GM04504 (cell line): ENCODE results near the gene LRIT2.
"Not testable (repeated sequence)": the region's sequence is repeated elsewhere in the genome, so short reads cannot be mapped to it uniquely, and the experiment has no call there.

Source experiments
- DNase-seq: peaks from one replicate; pipeline ENCODE4 v3.0.0-alpha.2; 2012; ENCODE audit warnings: low read depth

The LRIT2 gene

DNA sequence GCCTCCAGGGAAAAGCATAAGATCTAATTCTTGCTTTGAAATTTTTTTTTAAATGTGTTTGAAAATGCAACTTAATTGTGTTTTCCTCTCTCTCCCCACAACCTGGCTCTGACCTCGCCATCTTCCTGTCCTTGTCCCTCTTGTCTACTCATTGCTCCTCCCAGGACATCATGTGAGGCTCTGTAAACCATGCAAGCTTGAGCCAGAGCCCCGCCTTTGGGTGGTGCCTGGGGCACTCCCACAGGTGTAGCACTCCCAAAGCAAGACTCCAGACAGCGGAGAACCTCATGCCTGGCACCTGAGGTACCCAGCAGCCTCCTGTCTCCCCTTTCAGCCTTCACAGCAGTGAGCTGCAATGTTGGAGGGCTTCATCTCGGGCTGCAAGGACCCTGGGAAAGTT lies 40.8 kb downstream of the LRIT2 start:
- DNase-seq = no peak

- DNase-seq = no peak
Observed at GRCh38 chr10:84181631-84182030, 43.7 kb downstream of the LRIT2 start.

DNA sequence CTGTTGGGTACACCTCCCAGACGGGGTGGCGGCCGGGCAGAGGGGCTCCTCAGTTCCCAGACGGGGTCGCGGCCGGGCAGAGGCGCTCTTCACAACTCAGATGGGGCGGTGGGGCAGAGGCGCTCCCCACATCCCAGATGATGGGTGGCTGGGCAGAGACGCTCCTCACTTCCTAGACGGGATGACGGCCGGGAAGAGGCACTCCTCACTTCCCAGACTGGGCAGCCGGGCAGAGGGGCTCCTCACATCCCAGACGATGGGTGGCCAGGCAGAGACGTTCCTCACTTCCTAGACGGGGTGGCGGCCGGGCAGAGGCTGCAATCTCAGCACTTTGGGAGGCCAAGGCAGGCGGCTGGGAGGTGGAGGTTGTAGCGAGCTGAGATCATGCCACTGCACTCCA lies 45.0 kb downstream of the LRIT2 start:
- not testable (repeated sequence) for DNase-seq

DNA sequence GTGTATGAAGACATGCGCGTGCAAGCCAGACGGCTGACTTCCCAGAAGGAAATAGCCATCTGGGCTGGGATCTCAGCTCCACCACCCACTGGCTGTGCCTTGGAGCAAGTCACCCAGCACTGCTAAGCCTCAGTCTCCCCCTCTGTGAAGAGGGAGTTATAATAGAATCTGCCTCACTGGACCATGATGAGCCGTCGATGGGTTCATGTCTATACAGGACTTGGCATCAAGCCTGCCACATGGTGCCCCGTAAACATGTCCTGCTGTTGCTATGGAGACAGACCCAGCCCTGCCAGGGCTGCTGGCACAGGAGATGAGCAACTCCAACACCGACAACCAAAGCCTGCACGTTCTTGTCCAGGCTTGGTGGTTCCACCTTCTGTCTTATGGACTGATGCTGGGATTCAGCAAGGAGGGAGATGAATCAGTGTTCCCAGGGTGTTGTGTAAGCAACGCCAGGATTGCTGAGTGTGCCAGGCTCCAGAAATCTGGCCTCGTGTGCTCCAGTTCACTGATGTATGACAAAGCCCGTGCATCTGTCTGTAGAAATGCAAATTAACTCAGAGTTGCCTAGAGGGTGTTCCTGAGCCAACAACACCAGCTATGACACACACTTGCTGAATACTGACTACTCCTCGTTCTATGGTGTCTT lies 46.2 kb downstream of the LRIT2 start:
- DNase-seq = peak; percentile 63

GRCh38 chr10:84178160-84178609 lies 47.2 kb downstream of the LRIT2 start:
- no peak for DNase-seq

GRCh38 chr10:84177541-84178141 lies 47.7 kb downstream of the LRIT2 start:
- DNase-seq = no peak

DNA sequence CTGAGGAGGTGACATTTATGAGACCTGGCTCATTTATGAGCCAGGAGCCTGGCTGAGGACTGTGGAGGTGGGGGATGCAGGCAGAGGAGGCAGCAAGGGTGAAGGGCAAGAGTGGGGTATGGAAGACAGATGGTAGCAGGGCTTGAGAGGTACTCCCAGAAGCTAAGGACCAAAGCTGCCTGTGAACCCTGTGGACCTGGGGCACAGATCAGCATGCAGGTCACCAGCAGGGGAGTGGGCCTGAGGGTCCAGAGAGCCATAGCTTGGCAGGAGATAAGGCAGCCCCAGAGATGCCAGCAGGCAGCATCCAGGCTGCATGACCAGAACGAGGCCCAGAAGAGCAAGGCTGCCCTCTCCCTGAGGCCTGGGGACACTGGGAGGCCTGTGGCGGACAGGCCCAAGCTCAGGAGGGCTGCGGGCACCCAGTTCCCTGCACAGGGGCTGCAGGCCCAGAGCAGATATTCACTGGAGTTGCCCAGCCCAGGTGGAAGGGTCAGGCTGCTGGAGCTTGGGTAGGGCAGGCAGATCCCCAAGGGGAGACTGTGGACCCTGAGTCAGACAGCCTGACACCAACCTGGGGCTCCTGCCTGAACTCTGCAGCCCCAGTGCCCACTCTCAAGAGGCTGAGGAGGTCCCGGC lies 48.4 kb downstream of the LRIT2 start:
- no peak for DNase-seq

- no peak for DNase-seq
Observed at GRCh38 chr10:84176351-84176750, 49.0 kb downstream of the LRIT2 start.

DNA sequence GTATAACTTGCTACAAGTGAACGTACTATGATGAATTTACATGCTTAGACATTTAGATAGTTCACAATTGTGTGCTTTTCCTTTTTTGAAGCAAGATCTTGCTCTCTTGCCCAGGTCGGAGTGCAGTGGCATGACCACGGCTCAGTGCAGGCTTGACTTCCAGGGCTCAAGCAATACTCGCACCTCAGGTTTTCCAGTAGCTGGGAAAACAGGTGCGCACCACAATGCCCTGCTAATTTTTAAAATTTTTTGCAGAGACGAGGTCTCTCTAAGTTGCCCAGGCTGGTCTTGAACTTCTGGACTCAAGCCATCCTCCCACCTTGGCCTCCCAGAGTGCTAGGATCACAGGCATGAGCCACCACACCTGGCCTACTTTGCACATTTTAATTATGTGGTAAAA lies 49.9 kb downstream of the LRIT2 start:
- no peak for DNase-seq

- no peak for DNase-seq
Observed at GRCh38 chr10:84173501-84173929, 51.8 kb downstream of the LRIT2 start, which contains the start of gene GPR15LG. GPR15LG (plus strand) TSS chr10:84173801; CDS start chr10:84173852, 51 bp downstream.

- no peak for DNase-seq
Observed at GRCh38 chr10:84172467-84173356, 52.6 kb downstream of the LRIT2 start.

GRCh38 chr10:84171700-84172466 lies 53.5 kb downstream of the LRIT2 start:
- not testable (repeated sequence) for DNase-seq

DNA sequence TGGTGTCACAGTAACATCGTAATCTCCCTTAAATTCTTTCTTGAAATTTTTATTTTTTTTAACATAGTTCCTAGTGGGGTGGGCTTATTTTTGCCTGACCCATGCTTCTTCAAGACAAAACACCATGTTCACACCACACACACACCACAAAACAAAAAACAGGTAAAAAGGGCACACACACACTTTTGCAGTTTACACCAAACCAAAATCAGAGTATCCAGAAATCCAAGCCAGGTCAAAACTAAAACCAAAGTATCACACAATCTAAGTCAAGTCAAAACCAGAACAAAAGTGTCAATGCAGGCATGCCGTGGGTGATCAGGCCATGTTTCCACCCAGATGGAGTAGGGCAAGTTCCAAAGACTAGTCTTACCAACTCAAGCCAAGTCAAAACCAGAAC lies 54.1 kb downstream of the LRIT2 start:
- DNase-seq = not testable (repeated sequence)
